GM10266 (cell line): ENCODE results near the gene NMNAT2.

Experiments used
- DNase-seq: peaks from one replicate; pipeline ENCODE4 v3.0.0; 2012; ENCODE audit errors: extremely low spot score
- CTCF ChIP-seq: IDR thresholded peaks from 2 replicates; pipeline ENCODE4 v1.5.1; 2012; ENCODE audit warnings: mild to moderate bottlenecking, low read depth; ENCODE audit not compliant: control insufficient read depth, insufficient read depth; ENCODE audit errors: missing control alignments

NMNAT2 gene

GRCh38 chr1:183331091-183331742 lies 87.0 kb downstream of the NMNAT2 start:
- DNase-seq, result no peak
- TF ChIP-seq CTCF, result no peak

- TF ChIP-seq CTCF, result no peak
- DNase-seq, result no peak
These were observed 87.8 kb downstream of the NMNAT2 start for GRCh38 chr1:183330335-183330734.

- TF ChIP-seq CTCF, result no peak
- DNase-seq, result no peak
These were observed 89.8 kb downstream of the NMNAT2 start for GRCh38 chr1:183328371-183328770.

- TF ChIP-seq CTCF, result no peak
- no peak for DNase-seq
These were observed 90.5 kb downstream of the NMNAT2 start for GRCh38 chr1:183327434-183328290.

GRCh38 chr1:183323849-183324683 lies 94.1 kb downstream of the NMNAT2 start:
- no peak for DNase-seq
- no peak for TF ChIP-seq CTCF

GRCh38 chr1:183319606-183320005 lies 98.6 kb downstream of the NMNAT2 start:
- no peak for TF ChIP-seq CTCF
- no peak for DNase-seq
